Measurements from ENCODE around the gene SPPL3. TPM values are rescaled to one million over a fixed set of nuclear protein-coding genes. Genes with fewer than 3 reads are reported as not detected.

The SPPL3 gene
- total and polyA plus RNA-seq, 8 donors: 7.0 to 25.7 (median 13.8) TPM

GRCh38 chr12:120922279-120922678 lies 18.1 kb upstream of the SPPL3 start:
- H3K27me3 ChIP-seq: no peaks in the 10 kb centered on the region
- H3K27ac ChIP-seq: no peak overlapping the region
- DNase-seq: no peak
- FAIRE-seq: no peak
- intact Hi-C loops (cut with DNase I): no loop called here
- H3K4me1 ChIP-seq: no peaks in the 10 kb centered on the region
- no peak for ATAC-seq
- no peak overlapping the region for H3K4me3 ChIP-seq
- H3K9me3 ChIP-seq: no peaks in the 10 kb centered on the region
- H3K36me3 ChIP-seq: no peaks in the 10 kb centered on the region
- 81 to 82% methylated on average over 3 of the region's 3 CpGs for WGBS, 2 donors
- TF ChIP-seq, protein P1, sequence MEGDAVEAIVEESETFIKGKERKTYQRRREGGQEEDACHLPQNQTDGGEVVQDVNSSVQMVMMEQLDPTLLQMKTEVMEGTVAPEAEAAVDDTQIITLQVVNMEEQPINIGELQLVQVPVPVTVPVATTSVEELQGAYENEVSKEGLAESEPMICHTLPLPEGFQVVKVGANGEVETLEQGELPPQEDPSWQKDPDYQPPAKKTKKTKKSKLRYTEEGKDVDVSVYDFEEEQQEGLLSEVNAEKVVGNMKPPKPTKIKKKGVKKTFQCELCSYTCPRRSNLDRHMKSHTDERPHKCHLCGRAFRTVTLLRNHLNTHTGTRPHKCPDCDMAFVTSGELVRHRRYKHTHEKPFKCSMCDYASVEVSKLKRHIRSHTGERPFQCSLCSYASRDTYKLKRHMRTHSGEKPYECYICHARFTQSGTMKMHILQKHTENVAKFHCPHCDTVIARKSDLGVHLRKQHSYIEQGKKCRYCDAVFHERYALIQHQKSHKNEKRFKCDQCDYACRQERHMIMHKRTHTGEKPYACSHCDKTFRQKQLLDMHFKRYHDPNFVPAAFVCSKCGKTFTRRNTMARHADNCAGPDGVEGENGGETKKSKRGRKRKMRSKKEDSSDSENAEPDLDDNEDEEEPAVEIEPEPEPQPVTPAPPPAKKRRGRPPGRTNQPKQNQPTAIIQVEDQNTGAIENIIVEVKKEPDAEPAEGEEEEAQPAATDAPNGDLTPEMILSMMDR (IDR thresholded peaks at IDR 0.05): no peak

DNA sequence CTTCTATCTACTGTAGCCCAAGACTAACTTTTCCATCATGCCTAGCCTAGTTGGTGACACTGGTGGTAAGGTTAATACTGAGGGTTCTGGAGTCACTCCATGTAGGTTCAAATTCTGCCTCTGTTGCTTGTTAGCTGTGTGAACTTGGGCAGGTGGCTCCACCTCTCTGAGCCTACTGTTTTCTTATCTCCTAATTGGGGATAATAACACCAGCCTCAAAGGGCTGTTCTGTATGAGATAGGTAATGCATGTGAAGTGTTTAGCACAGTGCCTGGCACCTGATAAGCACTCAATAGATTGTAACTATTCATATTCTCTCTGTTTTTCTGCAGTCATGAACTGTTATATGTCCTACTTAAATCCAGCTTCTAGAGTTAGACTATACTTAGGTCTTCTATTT lies 17.5 kb upstream of the SPPL3 start:
- Histone ChIP-seq H3K27me3 (no peaks in the 10 kb centered on the region), H3K36me3 (no peaks in the 10 kb centered on the region), H3K4me3 (no peak overlapping the region), H3K4me1 (no peaks in the 10 kb centered on the region), H3K9me3 (no peaks in the 10 kb centered on the region), H3K27ac (no peak overlapping the region)
- DNase-seq (no peak), FAIRE-seq (no peak), ATAC-seq (no peak)
- TF ChIP-seq, protein P1 (IDR thresholded peaks at IDR 0.05): no peak
- intact Hi-C loops (cut with DNase I): no loop called here

DNA sequence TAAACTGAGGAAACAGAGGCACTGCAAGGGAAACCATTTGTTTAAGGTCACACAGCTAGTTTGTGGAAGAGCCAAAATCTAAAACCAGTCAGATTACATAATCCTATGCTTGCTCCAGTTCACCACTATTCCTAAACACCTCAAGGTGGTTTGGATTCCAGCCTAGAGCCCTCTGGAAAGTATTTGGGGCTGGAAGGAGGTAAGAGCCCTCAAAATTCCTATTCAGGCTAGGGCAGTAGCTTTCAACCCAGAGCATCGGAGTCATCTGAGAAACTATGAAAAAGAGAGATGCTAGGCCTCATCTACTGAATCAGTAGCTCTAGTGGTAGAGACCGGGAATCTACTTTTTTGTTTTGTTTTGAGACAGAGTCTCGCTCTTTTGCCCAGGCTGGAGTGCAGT lies 16.0 kb upstream of the SPPL3 start:
- no peaks in the 10 kb centered on the region for H3K27me3 ChIP-seq
- H3K4me1 ChIP-seq: no peaks in the 10 kb centered on the region
- H3K4me3 ChIP-seq: no peak overlapping the region
- DNase-seq (no peak), FAIRE-seq (no peak), ATAC-seq (no peak)
- H3K9me3 ChIP-seq: no peaks in the 10 kb centered on the region
- TF ChIP-seq, protein P1 (IDR thresholded peaks at IDR 0.05): no peak
- 92 to 98% methylated on average over 3 of the region's 3 CpGs for WGBS, 2 donors
- no peaks in the 10 kb centered on the region for H3K36me3 ChIP-seq
- H3K27ac ChIP-seq: no peak overlapping the region
- intact Hi-C loops (cut with DNase I): no loop called here

GRCh38 chr12:120917748-120918147 lies 13.6 kb upstream of the SPPL3 start:
- ATAC-seq (no peak), FAIRE-seq (no peak), DNase-seq (no peak)
- no peaks in the 10 kb centered on the region for H3K27me3 ChIP-seq
- no peaks in the 10 kb centered on the region for H3K4me1 ChIP-seq
- TF ChIP-seq, protein P1 (IDR thresholded peaks at IDR 0.05): no peak
- 91 to 96% methylated on average over 2 of the region's 2 CpGs for WGBS, 2 donors
- H3K36me3 ChIP-seq: no peaks in the 10 kb centered on the region
- no peak overlapping the region for H3K4me3 ChIP-seq
- intact Hi-C loops (cut with DNase I): no loop called here
- no peak overlapping the region for H3K27ac ChIP-seq
- no peaks in the 10 kb centered on the region for H3K9me3 ChIP-seq

DNA sequence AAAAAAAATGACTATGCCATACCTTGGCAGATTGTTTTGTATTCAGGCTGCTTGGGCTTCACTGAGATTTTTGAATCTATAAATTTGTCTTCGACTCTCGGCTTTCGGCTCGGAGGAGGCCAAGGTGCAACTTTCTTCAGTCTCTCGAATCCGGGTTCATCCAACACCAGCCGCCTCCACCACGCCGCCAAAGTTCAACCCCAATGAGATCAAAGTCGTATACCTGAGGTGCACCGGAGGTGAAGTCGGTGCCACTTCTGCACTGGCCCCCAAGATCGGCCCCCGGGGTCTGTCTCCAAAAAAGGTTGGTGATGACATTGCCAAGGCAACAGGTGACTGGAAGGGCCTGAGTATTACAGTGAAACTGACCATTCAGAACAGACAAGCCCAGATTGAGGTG lies 12.4 kb upstream of the SPPL3 start:
- no peaks in the 10 kb centered on the region for H3K4me1 ChIP-seq
- intact Hi-C loops (cut with DNase I): no loop called here
- WGBS, 2 donors: 94 to 96% methylated on average over 14 of the region's 14 CpGs
- H3K9me3 ChIP-seq: no peaks in the 10 kb centered on the region
- ATAC-seq: no peak
- no peak overlapping the region for H3K4me3 ChIP-seq
- TF ChIP-seq, protein P1 (IDR thresholded peaks at IDR 0.05): no peak
- no peak overlapping the region for H3K27ac ChIP-seq
- no peak for DNase-seq
- FAIRE-seq: no peak
- no peaks in the 10 kb centered on the region for H3K36me3 ChIP-seq
- no peaks in the 10 kb centered on the region for H3K27me3 ChIP-seq

All from pancreas (tissue), 10 donors.